GM19397 (cell line): ENCODE measurements around the gene KRABD2.
"Not testable (repeated sequence)": the region's sequence is repeated elsewhere in the genome, so short reads cannot be mapped to it uniquely, and the experiment has no call there.

Experiments
- ATAC-seq: cut with Tn5 transposase; IDR thresholded peaks from one replicate; pipeline ENCODE4 v1.9.1; 2021; ENCODE audit warnings: mild to moderate bottlenecking, moderate library complexity; ENCODE audit not compliant: unreplicated experiment

The KRABD2 gene

DNA sequence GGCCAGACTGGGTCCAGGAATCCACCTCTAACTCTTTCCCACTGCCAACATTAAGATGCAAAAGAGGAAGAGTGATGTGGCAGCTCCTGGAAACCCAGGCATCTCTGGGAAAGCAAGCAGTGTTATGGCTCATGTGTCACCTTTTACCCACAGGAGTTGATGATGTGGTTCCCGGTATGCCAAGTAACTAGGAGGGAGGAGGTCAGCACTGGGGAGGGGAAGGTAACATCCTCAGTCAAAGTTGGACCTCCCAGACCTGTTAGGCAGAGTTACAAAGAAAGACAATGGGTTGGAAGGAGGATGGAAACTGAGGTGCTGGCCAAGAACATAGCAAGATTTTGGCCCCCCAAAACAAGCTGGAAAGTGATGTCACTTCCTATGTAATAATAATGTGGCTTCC lies 11.4 kb downstream of the KRABD2 start:
- no peak for ATAC-seq

DNA sequence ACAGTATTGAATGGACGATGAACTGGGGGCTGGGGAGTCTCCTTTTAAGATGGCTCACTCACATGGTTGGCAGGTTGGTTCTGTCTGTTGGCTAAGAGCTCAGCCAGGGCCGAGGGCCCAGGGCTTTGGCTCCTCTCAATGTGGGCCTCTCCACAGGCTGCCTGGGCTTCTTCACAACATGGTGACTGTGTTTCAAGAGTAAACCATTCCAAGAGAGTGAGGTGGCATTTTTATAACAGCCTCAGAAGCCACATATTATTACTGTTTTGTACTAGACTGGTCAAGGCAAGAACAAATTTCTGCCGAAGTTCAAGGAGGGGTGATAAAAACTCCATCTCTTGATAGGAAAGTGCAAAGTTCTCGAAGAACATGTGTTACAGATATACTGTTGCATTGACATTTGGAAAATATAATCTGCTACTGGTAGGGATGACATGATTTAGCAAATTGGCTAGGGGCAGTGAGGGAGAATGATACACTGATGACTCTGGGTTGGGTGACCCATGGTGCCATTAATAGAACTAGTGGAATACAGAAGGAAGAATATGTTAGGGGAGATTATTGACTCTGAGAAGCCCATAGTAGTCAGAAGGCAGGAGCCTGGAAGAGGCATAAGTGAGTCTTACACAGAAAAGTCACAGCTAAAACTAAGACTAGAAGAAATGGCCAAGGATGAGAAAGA lies 13.7 kb downstream of the KRABD2 start:
- ATAC-seq: no peak

DNA sequence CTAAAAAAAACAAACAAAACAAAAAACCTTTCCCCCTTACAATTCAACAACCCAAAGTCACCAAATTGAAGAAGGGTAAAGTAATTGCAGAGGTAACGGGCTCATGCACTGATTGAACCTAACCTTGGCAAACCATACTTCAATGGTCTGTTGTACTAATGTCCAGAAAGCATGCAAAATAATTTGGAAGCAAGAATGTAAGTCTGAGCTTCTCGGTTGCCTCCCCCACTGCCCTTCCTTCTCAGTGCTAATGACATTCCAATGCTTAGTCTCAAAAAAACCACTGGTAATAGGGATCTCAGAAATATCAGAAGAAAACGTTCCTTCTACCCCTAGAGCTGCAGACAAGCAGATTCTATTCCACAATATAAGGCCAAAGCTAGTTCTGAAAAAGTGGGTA lies 15.8 kb downstream of the KRABD2 start:
- ATAC-seq: no peak

DNA sequence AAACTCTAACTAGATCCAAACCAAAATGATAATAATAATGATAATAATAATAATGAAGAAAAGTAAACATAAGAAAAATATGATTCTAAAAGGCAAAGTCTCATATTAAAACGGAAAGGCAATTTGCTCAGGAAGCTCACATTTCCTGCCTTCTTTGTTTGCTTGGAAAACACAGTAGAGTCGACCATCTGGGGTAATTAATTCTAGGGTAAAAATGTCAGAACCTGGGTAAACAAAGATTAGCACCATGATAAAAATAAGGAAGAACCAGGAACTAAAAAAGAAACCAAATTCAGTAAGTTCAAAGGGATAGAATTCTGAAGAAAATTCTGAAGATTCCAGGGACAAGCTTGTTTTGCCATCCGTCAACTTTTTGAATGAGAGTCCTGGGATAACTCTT lies 16.2 kb downstream of the KRABD2 start:
- no peak for ATAC-seq

DNA sequence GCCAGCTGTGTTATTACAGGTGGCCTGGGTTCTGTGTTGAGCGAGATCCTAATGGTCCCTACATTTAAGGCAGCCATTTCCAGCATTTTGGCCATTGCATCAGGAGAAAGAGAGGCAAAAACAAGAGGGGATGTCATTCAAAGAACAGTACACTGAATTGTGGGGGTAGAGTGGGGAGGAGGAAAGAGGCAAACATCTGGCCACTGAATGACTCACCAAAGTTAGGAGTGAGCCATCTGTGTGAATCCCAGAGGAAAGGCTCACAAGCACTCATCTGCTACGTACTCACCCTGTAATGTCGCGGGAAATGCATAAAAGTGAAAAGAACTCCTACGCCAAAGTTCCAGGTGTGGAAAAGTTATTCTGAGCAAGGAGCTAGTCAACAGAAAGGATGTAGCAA lies 16.7 kb downstream of the KRABD2 start:
- no peak for ATAC-seq

DNA sequence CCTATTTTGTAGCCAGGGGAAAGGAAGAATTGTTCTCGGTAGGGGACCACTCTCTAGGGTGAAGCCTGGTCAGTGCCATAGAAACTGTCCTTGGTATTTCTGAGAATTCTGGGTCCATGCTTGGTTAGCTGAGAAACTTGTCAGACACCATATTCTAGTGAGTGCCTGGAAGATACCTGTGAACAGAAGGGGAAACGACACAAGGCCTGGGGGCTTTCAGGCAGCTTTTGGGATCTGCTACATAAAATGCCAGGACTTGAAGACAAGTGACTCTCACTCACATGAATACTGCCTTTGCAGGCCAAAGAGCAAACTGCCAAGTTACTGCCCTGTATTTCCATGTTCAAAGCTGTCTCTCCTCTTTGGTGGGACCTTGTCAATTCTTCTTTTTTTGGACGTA lies 18.6 kb downstream of the KRABD2 start:
- no peak for ATAC-seq

DNA sequence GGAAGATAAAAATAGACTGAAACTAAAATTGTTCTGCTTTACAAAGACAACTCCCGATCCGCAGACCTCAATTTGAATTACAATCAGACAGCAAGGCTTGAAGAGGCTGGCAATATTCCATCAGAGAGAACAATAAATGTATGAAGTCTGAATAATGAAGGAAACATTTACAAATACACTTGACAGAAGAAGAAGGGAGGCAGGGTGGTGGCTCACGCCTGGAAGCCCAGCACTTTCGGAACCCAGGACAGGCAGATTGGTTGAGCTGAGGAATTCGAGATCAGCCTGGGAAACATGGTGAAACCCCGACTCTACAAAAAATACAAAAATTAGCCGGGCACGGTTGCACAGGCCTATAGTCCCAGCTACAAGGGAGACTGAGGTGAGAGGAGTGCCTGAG lies 22.3 kb downstream of the KRABD2 start:
- no peak for ATAC-seq

DNA sequence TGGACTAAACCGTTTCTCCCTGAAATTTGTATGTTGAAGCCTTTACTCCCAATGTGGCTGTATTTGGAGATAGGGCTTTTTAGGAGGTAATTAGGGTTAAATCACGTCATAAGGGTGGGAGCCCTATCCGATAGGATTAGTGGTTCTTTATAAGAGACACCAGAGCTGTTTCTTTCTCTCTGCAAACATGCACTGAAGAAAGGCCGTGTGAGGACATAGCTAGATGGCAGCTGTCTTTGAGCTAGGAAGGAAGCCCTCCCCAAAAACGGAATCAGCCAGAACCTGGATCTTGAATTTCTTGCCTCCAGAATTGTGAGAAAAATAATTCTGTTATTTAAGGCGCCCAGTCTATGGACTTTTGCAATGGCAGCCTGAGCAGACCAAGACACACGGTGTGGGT lies 22.8 kb downstream of the KRABD2 start:
- ATAC-seq: no peak

DNA sequence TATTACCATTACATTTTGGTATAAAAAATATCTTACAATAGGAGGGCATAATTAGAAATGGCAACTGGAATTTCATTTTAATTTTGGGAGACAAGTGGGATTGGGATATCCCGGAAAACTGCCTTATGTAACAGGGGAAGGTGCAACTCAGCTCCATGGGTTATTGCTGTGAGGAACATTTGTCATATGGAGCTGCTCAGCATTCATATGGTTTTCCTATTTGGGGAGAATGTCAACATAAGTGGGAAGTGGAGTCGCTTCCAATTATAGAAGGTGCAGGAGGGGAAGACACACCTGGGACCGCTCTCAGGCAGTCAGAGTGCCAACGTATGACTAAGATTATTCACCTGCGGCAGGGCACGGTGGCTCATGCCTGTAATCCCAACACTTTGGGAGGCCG lies 26.2 kb downstream of the KRABD2 start:
- ATAC-seq: no peak

DNA sequence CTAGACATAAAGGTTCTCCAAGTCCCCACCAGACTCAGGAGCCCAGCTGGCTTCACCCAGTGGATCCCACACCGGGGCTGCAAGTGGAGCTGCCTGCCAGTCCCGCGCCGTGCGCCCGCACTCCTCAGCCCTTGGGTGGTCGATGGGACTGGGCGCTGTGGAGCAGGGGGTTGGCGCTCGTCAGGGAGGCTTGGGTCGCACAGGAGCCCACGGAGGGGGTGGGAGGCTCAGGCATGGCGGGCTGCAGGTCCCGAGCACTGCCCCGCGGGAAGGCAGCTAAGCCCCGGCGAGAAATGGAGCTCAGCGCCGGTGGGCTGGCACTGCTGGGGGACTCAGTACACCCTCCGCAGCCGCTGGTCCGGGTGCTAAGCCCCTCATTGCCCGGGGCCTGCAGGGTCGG lies 29.5 kb downstream of the KRABD2 start:
- not testable (repeated sequence) for ATAC-seq

DNA sequence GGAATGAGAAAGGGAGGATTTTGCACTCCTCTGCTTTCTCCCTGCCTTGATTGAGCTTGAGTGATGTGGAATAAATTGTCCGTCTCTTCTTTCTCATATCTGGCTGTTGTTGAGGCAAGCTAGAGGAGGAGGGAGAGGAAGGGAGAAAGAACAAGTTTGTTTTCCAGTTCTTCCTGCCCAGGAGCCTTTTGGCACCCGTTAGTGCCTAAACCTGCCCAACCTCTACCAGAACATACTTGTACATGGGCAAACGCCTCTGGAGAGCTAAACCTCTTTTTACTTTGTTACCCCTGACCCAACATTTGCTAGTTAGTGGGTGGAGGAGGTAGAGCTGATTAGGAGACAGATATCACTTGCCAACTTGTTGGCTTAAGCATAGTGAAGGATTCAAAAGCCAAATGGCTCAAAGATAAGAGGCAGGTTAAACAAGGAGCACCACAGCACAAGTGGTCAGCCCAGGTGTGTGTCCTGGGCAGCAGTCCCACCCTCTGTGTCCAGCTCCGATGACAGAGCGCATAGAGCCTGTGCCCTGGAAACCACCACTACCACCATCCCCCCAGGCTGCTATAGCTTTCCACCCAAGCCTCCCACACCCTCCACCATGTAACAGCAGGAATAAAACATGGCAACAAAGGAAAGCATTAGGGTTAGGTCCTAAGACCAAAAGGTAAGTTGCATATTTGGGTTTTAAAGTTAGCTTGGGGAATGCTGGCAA lies 30.4 kb downstream of the KRABD2 start:
- ATAC-seq: no peak

DNA sequence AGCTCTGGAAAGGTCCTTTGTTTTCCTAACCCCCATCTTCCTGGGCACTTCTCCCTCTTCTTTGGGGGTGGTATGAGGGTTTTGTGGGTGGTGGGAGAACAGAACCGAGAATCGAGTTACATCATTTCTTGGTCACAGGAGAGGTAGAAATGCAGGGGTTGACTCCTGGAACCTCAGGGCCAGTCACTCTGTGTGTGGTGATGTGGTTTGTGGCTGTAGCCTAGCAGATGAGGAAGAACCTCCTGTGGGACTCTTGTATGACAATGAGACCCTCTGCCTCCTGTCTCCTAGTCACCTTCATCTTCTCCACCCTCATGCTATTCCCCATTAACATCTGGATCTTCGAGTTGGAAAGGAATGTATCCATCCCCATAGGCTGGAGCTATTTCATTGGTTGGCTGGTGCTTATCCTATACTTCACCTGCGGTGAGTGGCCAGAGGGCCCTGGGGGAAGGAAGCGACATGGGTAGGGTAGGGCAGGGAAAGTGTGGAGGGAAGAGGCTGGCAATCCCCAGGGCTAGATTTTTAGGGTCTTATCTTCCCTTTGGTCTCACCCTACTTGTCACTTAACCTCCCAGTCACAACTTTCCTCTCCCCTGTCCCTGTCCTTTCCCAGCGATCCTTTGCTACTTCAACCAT lies 31.3 kb downstream of the KRABD2 start:
- no peak for ATAC-seq

DNA sequence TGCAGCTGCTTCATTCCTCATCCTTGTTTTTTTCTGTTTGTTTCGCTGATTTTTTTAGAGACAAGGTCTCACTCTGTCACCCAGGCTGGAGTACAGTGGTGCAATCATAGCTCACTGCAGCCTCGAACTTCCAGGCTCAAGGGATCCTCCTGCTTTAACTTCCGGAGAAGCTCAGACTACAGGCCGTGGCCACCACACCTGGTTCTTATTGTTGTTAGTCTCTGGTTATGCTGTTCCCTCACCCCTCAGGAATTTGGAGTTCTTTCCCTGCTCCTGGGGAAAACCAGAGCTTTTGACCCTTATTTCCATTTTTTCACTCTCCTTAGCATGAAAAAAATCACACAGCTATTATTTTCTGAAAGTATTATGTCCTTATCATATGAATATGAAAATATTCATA lies 35.0 kb downstream of the KRABD2 start:
- ATAC-seq: no peak

DNA sequence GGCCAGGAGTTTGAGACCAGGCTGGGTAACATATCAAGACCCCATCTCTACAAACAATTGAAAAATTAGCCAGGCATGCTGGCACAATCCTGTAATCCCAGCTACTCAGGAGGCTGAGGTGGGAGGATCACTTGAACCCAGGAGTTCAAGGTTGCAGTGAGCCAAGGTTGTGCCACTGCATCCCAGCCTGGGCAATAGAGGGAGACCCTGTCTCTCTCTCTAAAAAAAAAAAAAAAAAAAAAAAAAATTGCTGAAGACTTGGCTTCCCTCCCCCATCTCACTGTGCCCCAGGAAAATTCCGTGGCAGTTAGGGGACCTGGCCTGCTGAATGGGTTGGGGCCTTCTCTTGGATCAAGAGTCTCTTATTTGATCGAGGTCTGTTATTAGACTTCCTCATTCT lies 37.0 kb downstream of the KRABD2 start, which contains the start of gene ODF4:
Gene ODF4 (plus strand): TSS at position 301 of the 400 bp plus-strand sequence. CDS start 212 bp downstream, outside the sequence.
- ATAC-seq: no peak

DNA sequence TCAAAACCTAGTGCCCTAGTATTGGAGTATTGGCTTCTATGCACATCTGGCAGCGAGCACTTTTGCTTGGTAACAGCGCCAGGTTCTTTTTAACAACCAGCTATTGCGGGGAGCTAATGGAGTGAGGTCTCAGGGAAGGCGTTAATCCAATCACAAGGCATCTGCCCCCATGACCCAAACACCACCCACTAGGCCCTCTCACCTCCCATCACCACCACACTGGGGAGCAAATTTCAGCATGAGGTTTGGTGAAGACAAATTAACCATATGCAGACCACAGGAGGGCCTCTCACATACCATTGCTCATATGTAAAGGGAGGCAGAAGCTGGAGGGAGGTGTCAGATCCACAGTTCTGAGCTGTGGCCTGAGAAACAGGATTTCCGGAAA lies 37.8 kb downstream of the KRABD2 start:
- ATAC-seq: no peak

DNA sequence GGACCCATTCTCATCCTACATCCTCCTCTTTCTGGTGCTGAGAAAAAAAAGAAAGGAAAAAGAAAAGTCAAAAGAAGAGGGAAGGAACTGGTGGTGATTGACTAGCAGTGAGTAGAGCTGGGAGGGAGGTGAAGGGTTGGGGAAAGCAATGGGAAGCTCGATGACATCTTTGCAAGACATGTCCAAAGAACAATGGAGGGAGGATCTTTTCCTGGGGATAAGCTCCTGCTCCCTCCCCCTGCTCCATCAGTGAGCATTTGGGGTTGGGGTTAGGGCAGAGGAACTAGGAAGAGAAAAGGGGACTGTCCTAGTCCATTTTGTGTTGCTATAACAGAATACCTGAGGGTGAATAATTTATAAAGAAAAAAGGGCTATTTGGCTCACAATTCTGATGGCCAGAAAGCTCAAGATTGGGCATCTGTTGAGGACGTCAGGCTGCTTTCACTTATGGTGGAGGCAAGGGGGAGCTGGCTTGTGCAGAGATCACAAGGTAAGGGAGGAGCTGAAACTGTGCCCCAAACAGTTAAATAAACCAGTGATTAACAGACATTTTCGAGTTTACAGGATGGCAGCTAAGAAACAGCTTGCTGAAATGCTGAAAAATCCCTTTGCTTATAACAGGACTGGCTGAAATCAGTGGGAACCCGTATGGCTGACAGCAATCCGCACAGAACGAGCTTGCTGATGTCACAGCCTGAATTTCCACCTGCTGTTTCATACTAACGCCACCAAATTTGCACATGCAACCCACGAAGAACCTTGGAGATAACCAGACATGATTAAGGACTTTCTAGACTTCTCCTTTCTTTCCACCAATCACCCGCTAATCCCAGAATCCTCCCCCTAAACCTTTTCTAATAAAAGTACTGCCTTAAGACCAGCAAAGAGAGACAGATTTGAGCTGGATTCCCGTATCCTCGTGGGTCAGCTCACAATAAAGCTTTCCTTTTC lies 38.4 kb downstream of the KRABD2 start:
- ATAC-seq: no peak

DNA sequence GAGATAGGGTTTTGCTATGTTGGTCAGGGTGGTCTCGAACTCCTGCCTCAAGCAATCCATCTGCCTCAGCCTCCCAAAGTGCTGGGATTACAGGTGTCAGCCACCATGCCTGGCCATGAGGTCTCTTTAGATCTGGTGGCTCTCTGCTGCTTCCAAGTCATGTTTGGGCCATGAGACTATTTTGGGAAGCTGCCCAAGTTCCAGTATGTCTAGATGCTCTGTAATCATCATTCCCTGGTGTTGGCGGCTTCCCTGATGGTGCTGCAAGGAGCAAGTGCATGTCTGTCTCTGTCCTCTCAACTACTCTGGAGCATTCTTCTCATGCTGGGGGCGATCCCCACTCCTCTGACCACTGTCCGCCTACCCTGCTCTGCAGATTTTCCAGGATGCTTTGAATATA lies 43.2 kb downstream of the KRABD2 start:
- ATAC-seq: no peak

DNA sequence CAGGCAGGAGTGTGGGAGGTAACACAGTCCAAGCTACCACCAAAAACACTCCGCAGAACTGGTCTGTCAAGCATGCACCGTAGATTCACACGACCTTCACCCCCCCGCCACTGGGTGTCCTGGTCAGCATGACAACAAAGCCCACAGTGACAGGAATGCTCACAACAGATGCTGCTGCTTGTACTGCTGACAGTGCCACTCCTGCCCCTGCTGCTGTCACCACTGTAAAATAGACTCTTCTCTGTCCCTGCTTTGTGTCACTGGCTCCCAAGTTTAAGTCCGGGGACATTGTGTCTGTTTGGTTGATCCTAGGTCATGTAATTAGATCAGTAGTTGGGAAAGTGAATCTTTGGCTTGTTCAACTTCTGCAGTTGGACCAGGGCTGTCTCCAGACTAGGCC lies 43.8 kb downstream of the KRABD2 start:
- no peak for ATAC-seq

DNA sequence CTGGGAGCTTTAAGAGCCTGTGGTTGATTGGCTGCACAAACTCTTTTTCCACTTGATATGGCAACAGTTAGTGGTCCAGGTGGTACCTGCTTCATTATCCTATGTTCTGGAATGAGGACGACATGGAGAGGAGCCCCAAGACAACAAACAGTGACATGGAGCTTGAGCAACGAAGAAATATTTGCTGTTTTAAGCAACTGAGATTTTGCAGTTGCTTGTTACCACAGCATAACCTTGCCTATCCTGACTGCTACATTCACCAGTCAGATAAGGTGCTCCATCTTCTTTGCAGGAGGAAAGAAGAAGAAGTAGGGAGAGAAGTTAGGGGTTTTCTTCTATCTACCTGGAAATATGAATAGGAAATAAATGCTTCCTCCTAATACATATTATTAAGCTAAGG lies 44.4 kb downstream of the KRABD2 start:
- no peak for ATAC-seq

DNA sequence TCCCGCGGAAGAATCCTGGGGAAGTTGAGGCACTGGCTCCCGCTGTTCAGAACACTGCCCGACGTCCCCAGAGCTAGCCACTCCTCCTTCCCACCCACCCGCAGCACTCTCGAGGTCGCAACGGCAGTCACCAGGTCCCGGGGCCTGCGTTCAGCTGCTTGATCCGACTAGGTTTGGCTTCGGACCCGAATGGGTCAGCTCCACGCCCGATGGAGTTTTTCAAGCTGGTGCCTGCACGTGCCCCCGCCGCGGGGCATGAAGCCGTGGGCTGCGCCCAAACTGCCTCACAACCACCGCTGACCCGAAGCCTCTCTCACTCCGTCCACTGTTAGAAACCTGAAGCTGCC lies 49.2 kb downstream of the KRABD2 start:
- ATAC-seq: no peak
